ENCODE measurements around the gene SUGP1. TPM values are rescaled to one million over a fixed set of nuclear protein-coding genes. Genes with fewer than 3 reads are reported as not detected.

The SUGP1 gene
- total RNA-seq, 2 experiments from 2014 or later: 42.8 to 51.3 TPM

DNA sequence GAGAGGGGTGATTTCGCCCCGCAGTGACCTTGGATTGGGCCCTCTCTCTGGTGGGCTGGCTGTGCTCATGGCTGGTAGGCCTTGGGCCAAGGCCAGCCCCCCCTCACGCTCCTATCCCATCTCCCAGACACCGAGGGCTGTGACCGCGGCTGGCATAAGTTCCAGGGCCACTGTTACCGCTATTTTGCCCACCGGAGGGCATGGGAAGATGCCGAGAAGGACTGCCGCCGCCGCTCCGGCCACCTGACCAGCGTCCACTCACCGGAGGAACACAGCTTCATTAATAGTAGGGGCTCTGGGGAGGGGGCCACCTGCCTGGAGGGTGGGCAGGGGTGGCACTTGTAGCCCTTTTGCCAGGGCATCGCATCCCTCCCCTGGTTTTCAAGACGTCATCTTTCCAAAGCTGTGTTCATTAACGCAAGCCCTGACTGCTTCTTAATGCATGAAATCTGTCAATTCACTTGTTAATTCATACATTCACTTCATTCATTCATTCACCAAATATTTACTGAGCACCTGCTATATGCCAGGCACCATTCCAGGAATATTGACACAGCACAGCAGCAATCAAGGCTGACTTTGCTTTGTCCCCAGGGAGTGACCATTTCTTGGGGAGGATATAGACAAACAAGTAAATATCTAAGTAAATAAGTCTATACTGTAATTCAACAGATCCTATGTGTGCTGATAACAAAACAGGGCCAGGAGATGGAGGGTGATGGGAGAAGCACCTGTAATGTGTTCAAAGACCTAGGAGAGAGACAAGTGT is 82.0 kb downstream of the SUGP1 start:
- peaks cover 15% of the 10 kb centered on the region for H3K9me3 Mint-ChIP-seq
- H3K27ac Mint-ChIP-seq: no peak overlapping the region
- CTCF ChIA-PET: no interaction called here
- H3K4me3 Mint-ChIP-seq: no peak overlapping the region
- DNase-seq: no peak
- peaks cover 2% of the 10 kb centered on the region for H3K36me3 Mint-ChIP-seq (ENCODE audit: low read depth)
- peaks cover 14% of the 10 kb centered on the region for H3K27me3 Mint-ChIP-seq
- no peak for ATAC-seq
- POLR2A ChIA-PET: interaction anchor here (0.6 kb wide), 1 partner anchor 274 kb away, joined by 3 read pairs; no protein-coding TSS in a partner anchor
- no peaks in the 10 kb centered on the region for H3K4me1 Mint-ChIP-seq (ENCODE audit: low read depth)
- intact Hi-C loops (cut with micrococcal nuclease): no loop called here
- TF ChIP-seq, protein P1, sequence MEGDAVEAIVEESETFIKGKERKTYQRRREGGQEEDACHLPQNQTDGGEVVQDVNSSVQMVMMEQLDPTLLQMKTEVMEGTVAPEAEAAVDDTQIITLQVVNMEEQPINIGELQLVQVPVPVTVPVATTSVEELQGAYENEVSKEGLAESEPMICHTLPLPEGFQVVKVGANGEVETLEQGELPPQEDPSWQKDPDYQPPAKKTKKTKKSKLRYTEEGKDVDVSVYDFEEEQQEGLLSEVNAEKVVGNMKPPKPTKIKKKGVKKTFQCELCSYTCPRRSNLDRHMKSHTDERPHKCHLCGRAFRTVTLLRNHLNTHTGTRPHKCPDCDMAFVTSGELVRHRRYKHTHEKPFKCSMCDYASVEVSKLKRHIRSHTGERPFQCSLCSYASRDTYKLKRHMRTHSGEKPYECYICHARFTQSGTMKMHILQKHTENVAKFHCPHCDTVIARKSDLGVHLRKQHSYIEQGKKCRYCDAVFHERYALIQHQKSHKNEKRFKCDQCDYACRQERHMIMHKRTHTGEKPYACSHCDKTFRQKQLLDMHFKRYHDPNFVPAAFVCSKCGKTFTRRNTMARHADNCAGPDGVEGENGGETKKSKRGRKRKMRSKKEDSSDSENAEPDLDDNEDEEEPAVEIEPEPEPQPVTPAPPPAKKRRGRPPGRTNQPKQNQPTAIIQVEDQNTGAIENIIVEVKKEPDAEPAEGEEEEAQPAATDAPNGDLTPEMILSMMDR (IDR thresholded peaks at IDR 0.05): no peak

DNA sequence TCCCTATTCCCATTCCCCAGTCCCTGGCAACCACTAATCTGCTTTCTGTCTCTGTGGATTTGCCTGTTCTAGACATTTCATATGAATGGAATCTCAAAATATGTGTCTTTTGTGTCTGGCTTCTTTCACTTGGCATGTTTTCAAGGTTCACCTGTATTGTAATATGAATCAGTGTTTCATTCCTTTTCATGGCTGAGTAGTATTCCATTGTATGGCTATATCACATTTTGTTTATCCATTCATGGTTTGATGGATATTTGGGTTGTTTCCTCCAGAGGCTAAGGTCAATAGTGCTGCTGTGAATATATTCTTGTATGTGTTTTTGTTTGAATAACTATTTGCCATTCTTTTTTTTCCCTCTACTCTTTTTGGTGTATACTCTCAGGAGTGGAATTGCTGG is 84.1 kb downstream of the SUGP1 start:
- CTCF ChIA-PET: no interaction called here
- Mint-ChIP-seq H3K4me1 (ENCODE audit: low read depth) (no peaks in the 10 kb centered on the region), H3K27ac (no peak overlapping the region), H3K9me3 (peaks cover 15% of the 10 kb centered on the region), H3K27me3 (peaks cover 14% of the 10 kb centered on the region), H3K4me3 (no peak overlapping the region), H3K36me3 (ENCODE audit: low read depth) (peaks cover 2% of the 10 kb centered on the region)
- POLR2A ChIA-PET: no interaction called here
- intact Hi-C loops (cut with micrococcal nuclease): no loop called here
- DNase-seq: no peak
- no peak for ATAC-seq
- TF ChIP-seq, protein P1 (IDR thresholded peaks at IDR 0.05): no peak

DNA sequence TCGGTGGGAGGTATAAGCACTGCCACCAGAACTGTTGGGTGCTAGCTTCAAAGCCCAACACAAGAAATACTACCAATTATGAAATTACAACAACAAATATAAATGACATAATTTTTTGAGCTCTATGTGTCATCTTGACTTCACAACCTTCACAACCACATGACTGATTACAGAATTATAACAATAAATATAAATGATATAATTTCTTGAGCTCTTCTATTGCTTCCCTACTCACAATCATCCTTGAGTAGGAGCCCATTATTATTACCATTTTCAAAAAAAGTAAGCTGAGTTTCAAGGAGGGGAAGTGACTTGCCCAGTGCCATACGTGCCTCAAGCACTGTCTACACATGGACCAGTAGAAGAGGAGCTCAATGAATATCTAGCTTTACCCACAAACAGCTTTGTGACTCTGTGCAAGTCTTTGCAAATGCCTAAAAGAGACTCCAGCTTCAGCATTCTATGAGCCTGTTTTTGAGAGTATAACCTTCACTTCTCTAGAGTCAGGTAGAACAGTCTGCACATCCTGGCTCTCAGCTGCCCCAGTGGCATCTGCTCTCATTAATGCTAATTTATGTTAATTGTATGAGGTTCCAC is 86.0 kb downstream of the SUGP1 start:
- H3K36me3 Mint-ChIP-seq (ENCODE audit: low read depth): peaks cover 2% of the 10 kb centered on the region
- intact Hi-C loops (cut with micrococcal nuclease): no loop called here
- no peak for DNase-seq
- ATAC-seq: no peak
- H3K27ac Mint-ChIP-seq: no peak overlapping the region
- CTCF ChIA-PET: interaction anchor here (0.8 to 2.3 kb wide), 2 partner anchors 10 to 23 kb away, joined by 3 to 9 read pairs; no protein-coding TSS in a partner anchor
- POLR2A ChIA-PET: no interaction called here
- no peak overlapping the region for H3K4me3 Mint-ChIP-seq
- no peaks in the 10 kb centered on the region for H3K4me1 Mint-ChIP-seq (ENCODE audit: low read depth)
- peaks cover 10% of the 10 kb centered on the region for H3K27me3 Mint-ChIP-seq
- TF ChIP-seq, protein P1 (IDR thresholded peaks at IDR 0.05): no peak
- H3K9me3 Mint-ChIP-seq: peaks cover 15% of the 10 kb centered on the region

GRCh38 chr19:19232261-19232721 is 88.0 kb downstream of the SUGP1 start:
- Mint-ChIP-seq H3K27ac (no peak overlapping the region), H3K9me3 (peaks cover 15% of the 10 kb centered on the region), H3K4me1 (ENCODE audit: low read depth) (no peaks in the 10 kb centered on the region), H3K27me3 (peaks cover 9% of the 10 kb centered on the region), H3K36me3 (ENCODE audit: low read depth) (peaks cover 2% of the 10 kb centered on the region), H3K4me3 (no peak overlapping the region)
- POLR2A ChIA-PET: interaction anchor here (0.5 kb wide), 1 partner anchor 247 kb away, joined by 3 read pairs; no protein-coding TSS in a partner anchor
- TF ChIP-seq, protein P1 (IDR thresholded peaks at IDR 0.05): no peak
- ATAC-seq (no peak), DNase-seq (no peak)
- CTCF ChIA-PET: no interaction called here
- intact Hi-C loops (cut with micrococcal nuclease): no loop called here

DNA sequence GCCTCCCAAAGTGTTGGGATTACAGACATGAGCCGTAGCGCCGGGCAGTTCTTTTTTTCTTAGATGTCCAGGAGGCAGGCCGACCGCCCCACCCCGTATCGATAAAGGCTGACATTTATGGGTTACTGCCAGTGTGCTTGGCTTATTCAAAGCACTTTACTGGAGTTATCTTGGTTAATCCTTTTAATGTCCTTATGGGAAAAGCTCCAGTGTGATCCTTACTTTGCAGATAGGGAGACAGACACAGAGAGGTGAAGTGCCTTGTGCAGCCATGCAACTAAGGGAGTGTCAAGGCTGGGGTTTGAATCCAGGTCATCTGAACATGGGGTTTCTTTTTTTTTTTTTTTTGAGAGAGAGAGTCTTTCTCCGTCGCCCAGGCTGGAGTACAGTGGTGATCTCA is 89.3 kb downstream of the SUGP1 start:
- H3K4me3 Mint-ChIP-seq: no peak overlapping the region
- POLR2A ChIA-PET: no interaction called here
- CTCF ChIA-PET: no interaction called here

More for the DNA sequence above, 89.3 kb downstream of the SUGP1 start:
- Mint-ChIP-seq H3K27ac (no peak overlapping the region), H3K4me1 (ENCODE audit: low read depth) (no peaks in the 10 kb centered on the region), H3K27me3 (peaks cover 7% of the 10 kb centered on the region), H3K9me3 (peaks cover 10% of the 10 kb centered on the region), H3K36me3 (ENCODE audit: low read depth) (no peaks in the 10 kb centered on the region)
- intact Hi-C loops (cut with micrococcal nuclease): no loop called here
- DNase-seq (no peak), ATAC-seq (no peak)
- TF ChIP-seq, protein P1 (IDR thresholded peaks at IDR 0.05): no peak

Data from activated CD8-positive, alpha-beta T cell treated with anti-CD3 and anti-CD28 coated beads for 36 hours (primary cell).